ENCODE measurements around the gene GABRR1. TPM values are rescaled to one million over a fixed set of nuclear protein-coding genes. Genes with fewer than 3 reads are reported as not detected.
"Not testable (repeated sequence)": the region's sequence is repeated elsewhere in the genome, so short reads cannot be mapped to it uniquely, and the experiment has no call there.

Gene GABRR1
- total RNA-seq, 3 donors from 2014 or later, result not detected

DNA sequence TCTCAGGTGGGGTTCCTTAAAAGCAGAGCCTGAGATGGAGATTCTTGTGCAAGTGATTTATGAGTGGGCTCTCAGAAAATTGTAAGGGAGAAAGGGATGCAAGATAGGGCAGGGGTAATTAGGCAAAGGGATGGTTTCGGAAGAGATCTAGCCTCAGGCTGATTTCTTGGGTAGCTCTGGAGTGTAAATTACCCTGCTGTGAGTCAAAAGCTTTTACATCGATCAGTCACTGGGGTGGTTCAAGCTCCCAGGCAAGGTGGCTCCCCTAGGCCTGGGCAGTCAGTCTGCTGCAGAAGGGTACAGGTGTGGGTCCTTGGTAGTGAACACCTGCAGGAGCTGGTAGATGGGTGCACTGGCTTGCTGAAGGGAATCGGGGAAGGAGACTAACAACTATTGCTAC, 82.4 kb downstream of the GABRR1 start:
- no peak overlapping the region for H3K4me3 Mint-ChIP-seq
- H3K9me3 Mint-ChIP-seq, result no peaks in the 10 kb centered on the region
- DNase-seq, result no peak
- H3K36me3 Mint-ChIP-seq (ENCODE audit: insufficient read depth), result no peaks in the 10 kb centered on the region
- no peaks in the 10 kb centered on the region for H3K4me1 Mint-ChIP-seq (ENCODE audit: low read depth)
- ATAC-seq, result no peak
- no peaks in the 10 kb centered on the region for H3K27me3 Mint-ChIP-seq (ENCODE audit: low read depth)

DNA sequence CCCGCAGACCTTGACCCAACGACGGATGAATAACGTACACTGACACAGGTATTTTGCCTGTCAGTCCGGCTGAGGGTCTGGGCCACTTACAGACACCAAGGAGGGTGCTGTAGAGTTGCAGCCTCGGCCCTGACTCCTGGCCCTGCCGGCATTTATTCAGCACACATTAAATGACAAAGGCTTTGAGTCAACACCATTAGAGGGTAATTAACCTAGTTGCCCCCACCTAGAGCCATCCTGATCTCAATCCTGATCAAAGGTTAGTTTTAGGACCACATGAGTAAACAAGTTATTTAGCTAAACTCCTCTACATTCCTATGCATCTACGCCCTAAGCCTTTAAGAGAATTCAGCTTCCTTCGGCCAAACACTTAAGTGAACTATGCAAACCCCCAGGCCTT, 83.2 kb downstream of the GABRR1 start:
- no peaks in the 10 kb centered on the region for H3K9me3 Mint-ChIP-seq
- no peaks in the 10 kb centered on the region for H3K27me3 Mint-ChIP-seq (ENCODE audit: low read depth)
- ATAC-seq (no peak), DNase-seq (no peak)
- H3K36me3 Mint-ChIP-seq (ENCODE audit: insufficient read depth), result no peaks in the 10 kb centered on the region
- H3K4me1 Mint-ChIP-seq (ENCODE audit: low read depth), result no peaks in the 10 kb centered on the region
- H3K4me3 Mint-ChIP-seq, result no peak overlapping the region

DNA sequence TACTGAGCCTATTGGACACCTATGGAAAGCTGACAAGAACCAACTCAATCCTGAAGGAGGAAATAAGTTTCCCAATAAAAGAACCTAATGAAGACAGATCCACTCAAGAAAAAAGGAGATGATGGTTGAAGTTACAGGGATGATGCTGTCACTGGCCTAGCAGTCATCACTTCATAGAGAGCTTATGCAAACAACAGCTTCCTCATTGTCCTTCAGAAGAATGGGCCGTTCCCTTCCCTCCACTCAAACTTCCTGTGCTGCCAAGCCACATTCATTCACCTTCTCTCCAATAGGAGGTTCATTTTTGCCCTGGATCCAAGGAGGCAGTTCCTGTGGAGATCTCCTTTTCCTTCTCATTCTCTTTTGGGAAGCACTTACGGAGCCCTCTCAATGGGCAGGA, 85.1 kb downstream of the GABRR1 start:
- DNase-seq (no peak), ATAC-seq (no peak)
- H3K9me3 Mint-ChIP-seq, result peaks cover 6% of the 10 kb centered on the region
- H3K4me1 Mint-ChIP-seq (ENCODE audit: low read depth), result no peaks in the 10 kb centered on the region
- peaks cover 2% of the 10 kb centered on the region for H3K36me3 Mint-ChIP-seq (ENCODE audit: insufficient read depth)
- no peak overlapping the region for H3K4me3 Mint-ChIP-seq
- no peaks in the 10 kb centered on the region for H3K27me3 Mint-ChIP-seq (ENCODE audit: low read depth)

DNA sequence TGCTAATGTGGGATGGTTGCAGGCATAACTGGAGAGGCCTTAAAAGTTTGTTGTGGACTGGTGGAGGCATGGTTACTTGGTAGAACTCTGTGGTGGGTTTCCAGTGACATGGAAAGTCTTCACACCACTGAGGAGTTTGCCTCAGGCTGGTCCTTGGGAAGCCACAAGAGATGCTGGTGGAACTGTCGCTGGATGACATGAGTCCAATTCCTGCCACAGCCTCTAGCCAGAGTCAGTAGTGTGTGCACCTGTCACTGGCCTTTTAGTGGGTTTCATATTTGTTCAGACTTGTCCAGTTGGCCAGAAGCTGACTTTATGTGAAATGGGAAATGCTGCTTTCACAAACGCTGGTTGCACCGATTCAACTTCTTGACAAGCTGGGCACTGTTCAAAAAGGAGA, 85.6 kb downstream of the GABRR1 start:
- no peaks in the 10 kb centered on the region for H3K27me3 Mint-ChIP-seq (ENCODE audit: low read depth)
- peaks cover 6% of the 10 kb centered on the region for H3K9me3 Mint-ChIP-seq
- H3K4me1 Mint-ChIP-seq (ENCODE audit: low read depth), result no peaks in the 10 kb centered on the region
- DNase-seq (no peak), ATAC-seq (no peak)
- peaks cover 2% of the 10 kb centered on the region for H3K36me3 Mint-ChIP-seq (ENCODE audit: insufficient read depth)
- H3K4me3 Mint-ChIP-seq, result no peak overlapping the region

DNA sequence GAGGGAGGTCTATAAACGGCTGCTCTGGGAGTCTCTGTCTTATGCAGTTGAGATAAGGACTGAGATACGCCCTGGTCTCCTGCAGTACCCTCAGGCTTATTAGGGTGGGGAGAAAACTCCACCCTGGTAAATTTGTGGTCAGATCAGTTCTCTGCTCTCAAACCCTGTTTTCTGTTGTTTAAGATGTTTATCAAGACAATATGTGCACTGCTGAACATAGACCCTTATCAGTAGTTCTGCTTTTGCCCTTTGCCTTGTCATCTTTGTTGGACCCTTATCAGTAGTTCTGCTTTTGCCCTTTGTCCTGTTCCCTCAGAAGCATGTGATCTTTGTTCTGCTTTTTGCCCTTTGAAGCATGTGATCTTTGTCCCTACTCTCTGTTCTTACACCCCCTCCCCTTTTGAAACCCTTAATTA, 88.9 kb downstream of the GABRR1 start:
- not testable (repeated sequence) for H3K36me3 Mint-ChIP-seq (ENCODE audit: insufficient read depth); ATAC-seq; H3K27me3 Mint-ChIP-seq (ENCODE audit: low read depth); H3K4me3 Mint-ChIP-seq; H3K9me3 Mint-ChIP-seq; H3K4me1 Mint-ChIP-seq (ENCODE audit: low read depth); DNase-seq

Other genes with a start within 250 kb of the GABRR1 start
- 10 to 100 TPM; 42.8 to 54.1 (median 48.3) TPM for gene PNRC1, start 136.6 kb downstream of the GABRR1 start, total RNA-seq
- gene SRSF12, start 99.3 kb downstream of the GABRR1 start, total RNA-seq, result 1 to 10 TPM in 1 of 3 donors, under 1 TPM in 2; 0.11 to 1.3 (median 0.30) TPM
- gene PM20D2, start 71.3 kb downstream of the GABRR1 start, total RNA-seq, result 10 to 100 TPM; 11.2 to 17.7 (median 14.4) TPM
- under 1 TPM in 1 of 3 donors, not detected in 2; 0.19 TPM for gene GABRR2, start 97.9 kb upstream of the GABRR1 start, total RNA-seq
- gene UBE2J1, start 135.4 kb upstream of the GABRR1 start, total RNA-seq, result 10 to 100 TPM; 15.0 to 19.4 (median 16.1) TPM
- gene RRAGD, start 194.9 kb upstream of the GABRR1 start, total RNA-seq, result 10 to 100 TPM in 2 of 3 donors, 1 to 10 TPM in 1; 7.3 to 11.9 (median 10.2) TPM
- 1 to 10 TPM; 2.3 to 2.7 (median 2.7) TPM for gene ANKRD6, start 215.8 kb upstream of the GABRR1 start, total RNA-seq